Prostate gland (tissue), 2 donors: ENCODE data around the gene TNNC1.

ENCODE experiments used
- CTCF ChIP-seq, 4 experiments: fragments of 200-600 bp in 2 of 4; fragments of 450-650 bp in 2 of 4; sonication (generic) in 2 of 4; IDR thresholded peaks; 1 replicate in 3 of 4; 2 replicates in 1 of 4; pipeline ENCODE4 v1.5.1; 2016 to 2019; ENCODE audit warnings: antibody characterized with exemption in 4 of 4, mild to moderate bottlenecking in 2 of 4, moderate library complexity in 2 of 4
- POLR2A ChIP-seq: fragments of 450-650 bp; IDR thresholded peaks from one replicate; pipeline ENCODE4 v1.6.1; 2016; ENCODE audit warnings: antibody characterized with exemption, mild to moderate bottlenecking

GRCh38 chr3:52456800-52457183 is 3.0 kb upstream of the TNNC1 start:
- TF ChIP-seq POLR2A (no peak), CTCF (IDR thresholded peaks at IDR 0.05) (no peak)
